ENCODE data around the gene DRP2.
A peak's percentile ranks its signal among the peaks of the same experiment; 100 is the strongest.
"Not testable (repeated sequence)": the region's sequence is repeated elsewhere in the genome, so short reads cannot be mapped to it uniquely, and the experiment has no call there.

The DRP2 gene

DNA sequence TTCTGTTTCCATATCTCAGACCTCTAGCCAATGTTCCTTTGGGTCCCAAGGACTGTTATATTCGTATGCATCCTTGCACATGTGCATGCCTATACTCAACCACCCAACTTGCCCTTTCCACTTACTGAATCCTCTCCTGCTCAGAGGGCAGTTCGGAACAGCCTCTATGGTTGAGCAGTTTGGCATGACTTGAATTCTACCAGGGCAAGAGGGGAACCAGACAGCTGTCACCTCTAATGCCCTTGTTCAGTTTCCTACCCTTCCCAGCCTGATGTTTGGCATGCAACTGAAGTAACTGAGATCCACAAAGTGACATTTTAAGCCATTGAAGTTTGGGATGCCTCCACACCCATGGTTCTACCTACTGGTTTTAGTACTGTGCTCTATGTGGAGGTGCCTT lies 17.5 kb downstream of the DRP2 start:
- intact Hi-C loops (cut with DNase I): no loop called here
- DNase-seq: no peak

DNA sequence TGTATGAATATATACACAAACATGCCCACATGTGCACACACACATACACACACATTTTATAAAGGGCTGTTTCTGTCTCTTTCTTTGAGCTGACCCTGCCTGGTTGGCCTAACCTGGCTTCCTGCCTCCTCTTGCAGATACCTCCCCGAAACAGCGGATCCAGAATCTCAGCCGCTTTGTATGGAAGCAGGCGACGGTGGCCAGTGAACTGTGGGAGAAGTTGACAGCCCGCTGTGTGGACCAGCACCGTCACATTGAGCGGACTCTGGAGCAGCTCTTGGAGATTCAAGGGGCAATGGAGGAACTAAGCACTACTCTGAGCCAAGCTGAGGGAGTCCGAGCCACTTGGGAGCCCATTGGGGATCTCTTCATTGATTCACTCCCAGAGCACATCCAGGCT lies 21.9 kb downstream of the DRP2 start:
- no peak for DNase-seq
- intact Hi-C loops (cut with DNase I): no loop called here

DNA sequence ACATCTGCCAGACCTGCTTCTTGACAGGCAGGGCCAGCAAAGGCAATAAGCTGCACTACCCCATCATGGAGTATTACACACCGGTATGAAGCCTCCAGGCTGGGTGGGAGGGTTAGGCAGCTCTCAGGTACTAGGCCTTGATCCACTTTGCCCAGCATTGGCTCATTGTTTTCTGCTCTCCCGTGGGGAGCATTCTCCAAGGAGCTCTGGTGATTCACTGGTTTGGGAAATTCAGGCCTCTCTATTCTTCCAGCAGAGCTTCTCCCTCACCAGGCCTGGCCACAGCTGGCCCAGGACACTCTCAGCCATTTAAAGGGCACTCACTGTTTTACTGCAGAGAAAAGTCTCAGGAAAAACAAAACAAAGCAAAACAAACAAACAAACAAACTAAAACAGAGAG lies 33.0 kb downstream of the DRP2 start:
- intact Hi-C loops (cut with DNase I): no loop called here
- DNase-seq: no peak

DNA sequence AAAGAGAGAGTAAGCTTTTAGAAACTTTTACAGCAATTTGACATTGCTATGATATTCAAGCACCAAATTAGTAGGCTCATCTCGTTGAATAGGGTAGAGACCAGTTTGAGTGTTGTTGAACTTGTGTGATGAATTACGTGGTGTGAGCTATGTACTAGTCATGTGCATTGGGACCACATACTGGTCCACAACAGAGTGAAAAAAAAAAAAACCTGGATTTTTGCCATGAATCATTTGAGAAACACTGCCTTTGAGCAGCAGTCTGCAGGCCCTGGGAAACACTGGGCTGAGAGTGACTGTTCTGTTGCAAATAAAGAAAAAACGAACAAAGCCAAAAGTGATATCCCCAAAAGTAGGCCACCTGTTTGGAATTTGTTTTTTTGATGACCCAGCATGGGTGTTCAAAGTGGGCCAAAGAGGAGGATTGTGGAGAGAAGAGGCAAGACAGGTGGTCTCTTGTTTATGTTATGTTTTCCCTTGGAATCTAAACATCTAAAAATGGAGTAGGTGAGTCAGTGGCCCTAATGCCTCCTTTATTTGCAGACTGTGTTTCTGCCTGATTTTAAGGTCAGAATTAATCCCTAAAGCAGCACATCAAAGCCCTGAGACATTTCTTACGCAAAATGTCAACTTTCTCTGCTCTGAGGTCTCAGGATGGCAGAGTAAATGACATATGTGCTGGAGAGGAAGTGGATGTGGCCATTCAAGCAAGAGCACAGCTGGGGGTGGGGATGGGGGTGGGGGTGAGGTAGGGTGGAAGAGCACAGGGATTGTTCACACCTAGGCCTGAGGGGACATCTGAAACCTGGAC lies 38.1 kb downstream of the DRP2 start:
- no peak for DNase-seq
- intact Hi-C loops (cut with DNase I): no loop called here

DNA sequence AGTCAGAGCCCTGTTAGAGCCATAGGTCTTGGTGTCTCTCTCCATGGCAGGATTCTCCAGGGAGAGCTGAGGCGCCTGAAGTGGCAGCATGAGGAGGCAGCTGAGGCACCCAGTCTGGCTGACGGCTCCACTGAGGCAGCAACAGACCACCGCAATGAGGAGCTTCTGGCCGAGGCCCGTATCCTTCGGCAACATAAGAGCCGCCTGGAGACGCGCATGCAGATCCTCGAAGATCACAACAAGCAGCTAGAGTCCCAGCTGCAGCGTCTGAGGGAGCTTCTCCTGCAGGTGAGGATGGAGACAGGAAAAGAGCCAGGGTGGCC lies 38.6 kb downstream of the DRP2 start:
- DNase-seq: peak in 2 of 10 donors; percentile 72 to 74
- intact Hi-C loops (cut with DNase I): no loop called here

DNA sequence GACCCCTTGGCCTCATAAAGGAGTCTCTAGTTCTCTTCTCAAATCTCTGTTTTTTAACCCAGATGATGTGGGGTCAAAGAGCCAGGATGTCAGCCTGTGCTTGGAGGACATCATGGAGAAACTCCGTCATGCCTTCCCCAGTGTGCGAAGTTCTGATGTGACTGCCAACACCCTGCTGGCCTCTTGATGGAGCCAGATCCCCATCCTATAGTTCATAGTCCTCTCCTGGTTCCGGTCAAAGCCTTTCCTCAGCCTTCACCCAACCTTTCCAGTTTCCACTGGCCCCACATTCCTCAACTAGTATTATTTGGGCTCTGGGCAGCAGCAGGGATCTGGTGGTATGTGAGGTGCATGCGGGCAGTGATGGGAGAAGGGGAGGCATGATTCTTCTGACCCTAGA lies 40.8 kb downstream of the DRP2 start:
- intact Hi-C loops (cut with DNase I): no loop called here
- DNase-seq: no peak

DNA sequence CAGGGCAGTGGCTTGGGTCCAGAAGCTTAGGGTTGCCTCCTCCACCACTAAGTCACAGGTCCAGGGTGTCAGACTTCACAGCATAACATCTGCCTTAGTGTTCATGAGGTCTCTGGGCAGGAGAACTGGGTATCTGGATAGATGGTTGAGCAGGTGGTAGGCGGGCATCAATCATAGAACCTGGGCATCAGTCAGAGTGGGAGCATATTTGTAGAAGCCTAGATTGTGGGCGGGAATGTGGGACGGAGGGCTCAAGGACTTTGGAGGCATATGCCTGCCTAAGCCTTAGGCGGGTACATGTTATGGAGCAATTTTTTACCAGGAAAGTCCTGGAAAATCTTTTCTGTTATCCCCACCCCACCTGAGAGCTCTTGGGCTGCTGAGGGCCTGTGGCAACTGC lies 43.0 kb downstream of the DRP2 start:
- intact Hi-C loops (cut with DNase I): no loop called here
- DNase-seq: peak in 1 of 10 donors; percentile 56

DNA sequence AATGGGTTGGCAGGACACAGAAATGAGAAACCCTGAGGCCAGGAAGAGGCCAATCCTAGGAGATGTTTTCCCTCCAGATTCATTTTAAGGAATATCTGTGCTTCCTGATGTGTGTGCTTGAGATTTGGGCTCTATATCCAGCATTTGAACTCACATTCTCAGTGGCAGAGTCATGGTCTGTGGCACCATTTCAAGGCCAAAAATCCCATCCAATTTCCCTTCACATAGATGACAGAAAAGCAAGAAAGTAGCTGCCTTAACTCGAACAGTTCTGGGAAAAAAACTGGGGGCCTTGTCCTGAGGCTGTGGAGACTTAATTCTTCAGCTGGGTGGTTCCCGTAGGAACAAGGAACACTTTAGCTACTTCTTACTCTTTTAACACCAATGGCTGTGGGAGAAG lies 44.2 kb downstream of the DRP2 start:
- no peak for DNase-seq
- intact Hi-C loops (cut with DNase I): no loop called here

DNA sequence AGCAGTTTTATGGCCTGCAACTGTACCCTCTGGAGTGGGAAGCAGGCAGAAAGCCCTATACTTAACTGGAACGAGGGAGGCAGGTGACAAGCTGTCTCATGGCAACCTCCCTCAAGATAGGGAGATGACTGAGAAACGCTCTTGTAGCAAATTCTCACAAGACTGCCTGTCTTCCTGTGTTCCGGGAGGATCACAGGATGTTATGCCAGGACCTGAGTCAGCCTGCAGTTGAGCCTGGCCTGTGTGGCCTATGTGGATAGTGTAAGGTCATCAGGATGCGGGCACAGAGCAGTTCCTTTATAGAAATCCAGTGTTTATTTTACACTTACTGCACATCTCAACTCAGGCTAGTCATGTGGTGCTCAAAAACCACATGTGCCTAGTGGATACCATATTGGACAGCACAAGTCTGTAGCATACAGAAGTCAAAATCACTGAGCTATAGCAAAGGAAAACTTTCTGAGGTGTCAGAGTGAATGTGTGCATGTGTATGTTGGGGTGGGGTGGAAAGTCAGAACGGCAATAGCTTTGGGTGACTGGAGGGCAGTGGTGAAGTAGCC lies 46.4 kb downstream of the DRP2 start:
- intact Hi-C loops (cut with DNase I): no loop called here
- peak in 1 of 10 donors; percentile 12 for DNase-seq

DNA sequence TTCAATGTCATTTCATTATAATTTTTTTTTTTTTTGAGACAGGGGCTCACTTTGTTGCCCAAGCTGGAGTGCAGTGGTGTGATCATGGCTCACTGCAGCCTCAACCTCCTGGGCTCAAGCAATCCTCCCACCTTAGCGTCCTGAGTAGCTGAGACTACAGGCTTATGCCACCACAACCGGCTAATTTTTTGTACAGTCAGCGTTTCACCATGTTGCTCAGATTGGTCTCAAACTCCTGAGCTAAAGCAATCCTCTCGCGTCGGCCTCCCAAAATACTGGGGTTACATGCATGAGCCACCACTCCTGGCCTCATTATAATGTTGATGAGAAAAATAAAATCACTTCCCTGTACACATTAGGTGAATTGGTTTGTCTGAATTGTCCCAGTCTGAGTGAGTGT lies 54.6 kb downstream of the DRP2 start:
- intact Hi-C loops (cut with DNase I): no loop called here
- no peak for DNase-seq

DNA sequence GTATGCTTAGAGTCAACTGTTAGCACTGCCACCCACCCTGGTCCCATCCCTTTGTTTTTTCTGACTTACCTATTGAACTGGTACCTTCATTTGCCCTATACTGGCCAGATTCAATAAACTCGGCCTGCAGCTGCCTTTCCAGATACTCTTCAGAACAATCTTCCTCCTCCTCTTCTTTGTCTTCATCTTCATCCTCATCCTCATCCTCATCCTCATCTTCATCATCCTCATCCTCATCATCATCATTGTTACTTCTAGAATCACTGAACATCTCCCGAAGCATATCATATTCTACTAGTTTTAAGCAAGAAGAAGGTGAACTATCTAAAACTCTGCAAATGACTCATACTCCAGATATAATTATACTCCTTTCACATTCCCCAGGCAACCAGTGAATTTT lies 56.7 kb downstream of the DRP2 start:
- intact Hi-C loops (cut with DNase I): no loop called here
- DNase-seq: no peak

DNA sequence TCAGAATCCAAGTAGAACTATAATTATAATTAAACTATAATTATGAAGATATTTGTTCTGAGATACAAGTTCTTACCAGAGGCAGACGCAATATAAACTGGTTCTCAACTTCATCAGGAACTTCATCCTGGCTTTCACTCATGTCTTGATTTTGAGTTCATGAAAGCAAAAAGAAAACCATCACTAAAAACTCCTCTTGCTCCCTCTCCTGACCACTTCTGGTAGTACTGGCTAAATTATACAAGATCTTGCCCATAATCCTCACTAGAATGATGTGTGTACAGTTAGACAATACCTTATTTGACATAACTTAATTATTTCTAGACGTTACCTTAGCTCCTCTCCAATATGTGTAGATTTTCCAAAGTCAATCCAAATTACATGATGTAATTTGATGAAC lies 67.8 kb downstream of the DRP2 start:
- intact Hi-C loops (cut with DNase I): loop anchor here (5.0 kb wide), 1 partner anchor 600 kb away; no protein-coding TSS in a partner anchor

DNA sequence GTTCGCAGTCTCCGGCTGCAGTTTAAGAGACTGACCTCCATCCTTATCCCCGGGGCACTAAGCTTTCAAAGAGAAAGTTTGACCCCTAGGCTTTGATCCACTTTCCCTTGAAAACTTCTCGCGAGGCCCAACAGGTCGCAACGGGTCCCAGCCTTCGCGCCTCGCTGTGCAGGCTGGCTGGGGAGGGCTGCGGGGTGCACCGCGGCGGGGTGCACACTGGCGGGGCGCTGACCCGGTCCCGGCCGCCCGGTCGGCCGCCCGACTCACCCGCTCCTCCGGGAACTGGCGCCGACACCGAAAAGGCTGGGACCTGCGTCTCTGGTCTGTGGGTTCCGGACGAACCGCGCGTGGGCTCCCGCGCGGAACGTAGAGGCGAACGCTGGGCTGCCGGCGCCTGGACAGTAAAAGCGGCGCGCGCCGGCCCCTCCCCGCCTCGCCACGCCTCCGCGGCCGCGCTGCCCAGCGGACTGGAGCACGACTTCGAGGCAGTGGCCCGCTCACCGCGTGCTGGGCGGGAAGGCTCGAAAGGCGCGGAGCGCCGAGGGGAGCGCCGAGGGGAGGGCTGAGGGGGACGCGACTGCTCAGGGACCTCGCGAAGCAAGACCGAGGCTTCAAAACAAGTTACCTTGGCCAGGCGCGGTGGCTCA lies 71.5 kb downstream of the DRP2 start, which contains the start of gene TAF7L:
TSS of gene TAF7L (minus strand) at position 378 of the 647 bp plus-strand sequence. CDS start 3,791 bp downstream, outside the sequence.
- peak in 1 of 10 donors; percentile 68 for DNase-seq
- intact Hi-C loops (cut with DNase I): no loop called here

More for the DNA sequence above, 67.8 kb downstream of the DRP2 start:
- DNase-seq: no peak

DNA sequence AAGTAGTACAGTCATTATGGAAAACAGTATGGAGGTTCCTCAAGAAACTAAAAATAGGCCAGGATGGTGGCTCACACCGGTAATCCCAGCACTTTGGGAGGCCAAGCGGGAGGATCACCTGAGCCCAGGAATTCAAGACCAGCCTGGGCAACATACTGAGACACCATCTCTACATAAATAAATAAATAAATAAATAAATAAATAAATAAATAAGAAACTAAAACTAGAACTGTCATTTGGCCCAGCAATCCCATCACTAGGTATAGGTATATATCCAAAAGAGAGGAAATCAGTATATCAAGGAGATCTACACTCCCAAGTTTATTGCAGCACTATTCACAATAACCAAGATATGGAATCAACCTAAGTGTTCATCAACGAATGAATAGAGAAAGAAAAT lies 76.0 kb downstream of the DRP2 start:
- DNase-seq; intact Hi-C loops (cut with DNase I): not testable (repeated sequence)

DNA sequence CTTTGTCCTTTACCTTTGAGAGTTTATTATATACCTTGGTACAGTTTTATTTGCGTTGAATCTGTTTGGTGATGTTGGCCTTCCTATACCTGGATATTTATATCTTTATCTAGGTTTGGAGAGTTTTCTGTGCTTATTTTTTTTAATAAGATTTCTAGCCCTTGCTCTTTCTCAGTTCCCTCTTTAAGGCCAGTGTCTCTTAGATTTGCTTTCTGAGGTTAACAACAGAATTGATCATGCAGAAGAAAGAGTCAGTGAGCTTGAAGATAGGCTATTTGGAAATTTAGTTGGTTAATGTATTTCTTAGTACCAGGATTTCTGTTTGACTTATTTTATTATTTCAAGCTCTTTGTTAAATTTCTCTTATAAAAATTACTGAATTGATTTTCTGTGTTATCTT lies 84.2 kb downstream of the DRP2 start:
- intact Hi-C loops (cut with DNase I): no loop called here
- no peak for DNase-seq

Data from posterior cingulate gyrus (tissue), 11 donors.